Measurements from ENCODE around the gene GALNS.
A peak's percentile ranks its signal among the peaks of the same experiment; 100 is the strongest.
"Not testable (repeated sequence)": the region's sequence is repeated elsewhere in the genome, so short reads cannot be mapped to it uniquely, and the experiment has no call there.

The GALNS gene

GRCh38 chr16:88792078-88792550 is 64.6 kb downstream of the GALNS start:
- TF ChIP-seq CTCF (IDR thresholded peaks at IDR 0.05; ENCODE audit: low read depth, low read length, missing control alignments) = no peak
- in situ Hi-C loops (cut with HindIII; ENCODE audit: low sequenced_read_pairs) = no loop called here
- DNase-seq (ENCODE audit: low read depth) = no peak
- no peak overlapping the region for H3K4me3 ChIP-seq (ENCODE audit: low read depth, low read length)

- in situ Hi-C loops (cut with HindIII; ENCODE audit: low sequenced_read_pairs) = no loop called here
- no peak for DNase-seq (ENCODE audit: low read depth)
- no peak overlapping the region for H3K4me3 ChIP-seq (ENCODE audit: low read depth, low read length)
- TF ChIP-seq CTCF (IDR thresholded peaks at IDR 0.05; ENCODE audit: low read depth, low read length, missing control alignments) = no peak
These were observed 66.2 kb downstream of the GALNS start for GRCh38 chr16:88790312-88791211.

GRCh38 chr16:88789594-88789993 is 67.2 kb downstream of the GALNS start:
- TF ChIP-seq CTCF (IDR thresholded peaks at IDR 0.05; ENCODE audit: low read depth, low read length, missing control alignments) = no peak
- no peak overlapping the region for H3K4me3 ChIP-seq (ENCODE audit: low read depth, low read length)
- in situ Hi-C loops (cut with HindIII; ENCODE audit: low sequenced_read_pairs) = loop anchor here (10.0 kb wide), 1 partner anchor 115 kb away; no protein-coding TSS in a partner anchor
- no peak for DNase-seq (ENCODE audit: low read depth)

- in situ Hi-C loops (cut with HindIII; ENCODE audit: low sequenced_read_pairs) = loop anchor here (10.0 kb wide), 1 partner anchor 114 kb away; no protein-coding TSS in a partner anchor
- not testable (repeated sequence) for DNase-seq (ENCODE audit: low read depth); H3K4me3 ChIP-seq (ENCODE audit: low read depth, low read length)
These were observed 68.0 kb downstream of the GALNS start for GRCh38 chr16:88788749-88789148.

- H3K4me3 ChIP-seq (ENCODE audit: low read depth, low read length) = no peak overlapping the region
- TF ChIP-seq CTCF (IDR thresholded peaks at IDR 0.05; ENCODE audit: low read depth, low read length, missing control alignments) = no peak
- no peak for DNase-seq (ENCODE audit: low read depth)
- in situ Hi-C loops (cut with HindIII; ENCODE audit: low sequenced_read_pairs) = loop anchor here (10.0 kb wide), 1 partner anchor 113 kb away; no protein-coding TSS in a partner anchor
These were observed 69.0 kb downstream of the GALNS start for GRCh38 chr16:88787579-88788314.

GRCh38 chr16:88785106-88785924 is 71.4 kb downstream of the GALNS start, which contains the start of gene PIEZO1:
PIEZO1 (minus strand) TSS chr16:88785220; CDS start chr16:88784964, 256 bp downstream.
- in situ Hi-C loops (cut with HindIII; ENCODE audit: low sequenced_read_pairs) = loop anchor here (10.0 kb wide), 1 partner anchor 111 kb away; no protein-coding TSS in a partner anchor
- no peak for DNase-seq (ENCODE audit: low read depth)
- peak within 1 kb of the TSS; percentile 58 for H3K4me3 ChIP-seq (ENCODE audit: low read depth, low read length)
- TF ChIP-seq CTCF (IDR thresholded peaks at IDR 0.05; ENCODE audit: low read depth, low read length, missing control alignments) = peak; percentile 74
